ENCODE data around the gene ADNP. TPM values are rescaled to one million over a fixed set of nuclear protein-coding genes. Genes with fewer than 3 reads are reported as not detected.

The ADNP gene
- total and polyA plus RNA-seq, 10 of the 15 experiments (the other 5 are each of a cell fraction or from before 2014, with no cell fraction given), result 23.0 to 74.4 (median 34.9) TPM

GRCh38 chr20:50953821-50954220, 22.6 kb upstream of the ADNP start:
- in situ Hi-C loops (cut with MboI), result no loop called here
- ChIA-PET SMC1A (ENCODE audit: uncharacterized antibody, unreplicated experiment) (interaction anchor here (1.8 kb wide), 1 partner anchor 159 kb away, joined by 4 read pairs; no protein-coding TSS in a partner anchor), CTCF (interaction anchor here (0.6 kb wide), 1 partner anchor 106 kb away, joined by 3 read pairs; no protein-coding TSS in a partner anchor), POLR2A (no interaction called here), RAD21 (ENCODE audit: unreplicated experiment) (no interaction called here)
- Histone ChIP-seq H3K4me1 (ENCODE audit: control insufficient read depth, insufficient read depth, low read length) (peaks cover 5% of the 10 kb centered on the region), H3K27me3 (replicated peaks in 1 of 2; ENCODE audit: control insufficient read depth in 2 of 2, insufficient read depth in 2 of 2, low read length in 1 of 2) (no peaks in the 10 kb centered on the region), H3K79me2 (ENCODE audit: control insufficient read depth, insufficient read depth, low read length) (peaks cover 51% of the 10 kb centered on the region), H2AFZ (ENCODE audit: control insufficient read depth, low read depth, low read length) (no peak overlapping the region), H3K27ac (ENCODE audit: control insufficient read depth, insufficient read depth) (no peak overlapping the region), H3K9me3 (replicated peaks; ENCODE audit: control insufficient read depth, insufficient read depth, low read length) (no peaks in the 10 kb centered on the region), H3K4me3 (no peak overlapping the region), H3K4me2 (ENCODE audit: control insufficient read depth, insufficient read depth) (no peak overlapping the region), H3K9ac (ENCODE audit: control insufficient read depth, insufficient read depth, low read length) (no peak overlapping the region), H3K36me3 (ENCODE audit: control insufficient read depth in 2 of 2, insufficient read depth in 2 of 2, low read length in 1 of 2) (peaks cover 2 to 33% of the 10 kb centered on the region in 2 experiments), H4K20me1 (ENCODE audit: control insufficient read depth, insufficient read depth) (no peaks in the 10 kb centered on the region)
- intact Hi-C loops (cut with micrococcal nuclease; ENCODE audit: unreplicated experiment), result no loop called here
- no peak for FAIRE-seq
- TF ChIP-seq CBX3 (IDR thresholded peaks at IDR 0.05; ENCODE audit: borderline replicate concordance, low read depth), result no peak
- TF ChIP-seq PML (IDR thresholded peaks at IDR 0.05; ENCODE audit: low read length), result no peak
- no TSS peak for BruUV-seq (replicated peaks)
- no peak for DNase-seq (ENCODE audit: low read depth, low spot score)
- ATAC-seq, result no peak

DNA sequence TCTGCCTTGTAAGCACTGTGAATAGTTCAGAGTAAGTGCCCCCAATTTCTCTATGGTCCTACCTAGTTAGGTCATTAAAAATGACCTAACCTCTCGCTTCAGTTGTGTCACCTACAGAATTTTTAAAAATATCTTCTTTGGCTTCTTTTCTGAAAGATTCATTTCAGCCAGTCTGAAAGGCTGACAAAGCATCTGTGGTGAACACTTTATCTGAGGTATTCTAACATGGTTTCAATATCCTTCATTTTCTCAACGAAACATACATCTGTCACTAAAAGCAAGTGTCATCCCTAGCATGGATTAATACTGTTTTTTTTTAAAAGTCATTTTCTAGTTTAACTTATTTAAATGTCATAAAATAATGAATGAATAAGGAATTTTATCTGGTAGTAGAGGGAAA, 22.0 kb upstream of the ADNP start:
- Histone ChIP-seq H3K4me1 (ENCODE audit: control insufficient read depth, insufficient read depth, low read length) (peaks cover 5% of the 10 kb centered on the region), H3K36me3 (ENCODE audit: control insufficient read depth in 2 of 2, insufficient read depth in 2 of 2, low read length in 1 of 2) (peaks cover 2 to 35% of the 10 kb centered on the region in 2 experiments), H2AFZ (ENCODE audit: control insufficient read depth, low read depth, low read length) (no peak overlapping the region), H3K79me2 (ENCODE audit: control insufficient read depth, insufficient read depth, low read length) (peaks cover 47% of the 10 kb centered on the region), H3K9ac (ENCODE audit: control insufficient read depth, insufficient read depth, low read length) (no peak overlapping the region), H3K4me3 (no peak overlapping the region), H3K27me3 (replicated peaks in 1 of 2; ENCODE audit: control insufficient read depth in 2 of 2, insufficient read depth in 2 of 2, low read length in 1 of 2) (no peaks in the 10 kb centered on the region), H4K20me1 (ENCODE audit: control insufficient read depth, insufficient read depth) (no peaks in the 10 kb centered on the region), H3K4me2 (ENCODE audit: control insufficient read depth, insufficient read depth) (no peak overlapping the region), H3K27ac (ENCODE audit: control insufficient read depth, insufficient read depth) (no peak overlapping the region), H3K9me3 (replicated peaks; ENCODE audit: control insufficient read depth, insufficient read depth, low read length) (no peaks in the 10 kb centered on the region)
- no peak for FAIRE-seq
- BruUV-seq (replicated peaks), result no TSS peak
- ChIA-PET CTCF (no interaction called here), POLR2A (no interaction called here), SMC1A (ENCODE audit: uncharacterized antibody, unreplicated experiment) (no interaction called here), RAD21 (ENCODE audit: unreplicated experiment) (no interaction called here)
- DNase-seq (ENCODE audit: low read depth, low spot score), result no peak
- in situ Hi-C loops (cut with MboI), result no loop called here
- intact Hi-C loops (cut with micrococcal nuclease; ENCODE audit: unreplicated experiment), result no loop called here
- ATAC-seq, result no peak
- no peak for TF ChIP-seq IRF4 (IDR thresholded peaks at IDR 0.05; ENCODE audit: low read depth, low read length)
- WGBS (ENCODE audit: insufficient coverage, insufficient replicate concordance, low lambda C conversion rate, missing lambda C conversion rate), result 97% methylated on average over 2 of the region's 2 CpGs

Measured in GM12878 (cell line).